Middle frontal gyrus (tissue), 1 donor: ENCODE data around the gene IRF5.
"Not testable (repeated sequence)": the region's sequence is repeated elsewhere in the genome, so short reads cannot be mapped to it uniquely, and the experiment has no call there.

Experiments
- DNase-seq: peaks from one replicate; pipeline ENCODE4 v3.0.0-alpha.2; 2015; ENCODE audit warnings: low spot score; ENCODE audit errors: extremely low spot score

The IRF5 gene

DNA sequence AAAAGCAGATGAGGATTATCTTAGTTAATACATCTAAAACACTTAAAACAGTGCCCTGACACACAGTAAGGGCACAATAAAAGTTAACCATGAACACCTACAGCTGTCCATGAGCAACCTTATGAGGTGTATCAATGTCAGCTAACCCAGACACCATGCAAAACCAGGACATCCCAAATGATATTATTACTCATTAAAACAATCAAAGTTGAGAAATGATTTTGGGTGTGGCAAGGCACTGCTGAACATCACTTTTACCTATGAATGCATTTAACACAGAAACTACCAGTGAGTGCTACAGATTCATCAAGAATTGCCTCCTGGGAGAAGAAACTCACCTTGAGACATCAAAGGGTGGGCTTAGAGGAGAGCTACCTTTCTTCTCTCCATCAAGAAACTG, 18.3 kb downstream of the IRF5 start:
- DNase-seq: no peak

GRCh38 chr7:128959296-128959695, 21.6 kb downstream of the IRF5 start:
- DNase-seq: no peak

GRCh38 chr7:128961030-128961659, 23.4 kb downstream of the IRF5 start:
- no peak for DNase-seq

- no peak for DNase-seq
Measured at GRCh38 chr7:128962899-128963298, 25.2 kb downstream of the IRF5 start.

- DNase-seq: no peak
Measured at GRCh38 chr7:128963327-128963757, 25.6 kb downstream of the IRF5 start.

DNA sequence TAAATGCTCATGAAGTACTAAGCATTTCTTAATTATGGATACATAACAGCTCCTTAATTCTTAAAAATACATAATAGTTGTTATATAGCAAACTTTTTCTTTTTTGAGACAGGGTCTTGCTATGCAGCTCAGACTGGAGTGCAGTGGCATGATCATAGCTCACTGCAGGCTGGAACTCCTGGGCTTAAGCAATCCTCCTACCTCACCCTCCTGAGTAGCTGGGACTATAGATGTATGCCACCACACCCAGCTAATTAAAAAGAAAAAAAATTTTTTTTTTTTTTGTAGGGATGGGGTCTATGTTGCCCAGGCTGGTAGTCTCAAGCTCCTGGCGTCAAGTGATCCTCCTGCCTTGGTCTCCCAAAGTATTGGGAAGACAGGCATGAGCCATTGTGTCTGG, 30.9 kb downstream of the IRF5 start:
- DNase-seq: no peak

DNA sequence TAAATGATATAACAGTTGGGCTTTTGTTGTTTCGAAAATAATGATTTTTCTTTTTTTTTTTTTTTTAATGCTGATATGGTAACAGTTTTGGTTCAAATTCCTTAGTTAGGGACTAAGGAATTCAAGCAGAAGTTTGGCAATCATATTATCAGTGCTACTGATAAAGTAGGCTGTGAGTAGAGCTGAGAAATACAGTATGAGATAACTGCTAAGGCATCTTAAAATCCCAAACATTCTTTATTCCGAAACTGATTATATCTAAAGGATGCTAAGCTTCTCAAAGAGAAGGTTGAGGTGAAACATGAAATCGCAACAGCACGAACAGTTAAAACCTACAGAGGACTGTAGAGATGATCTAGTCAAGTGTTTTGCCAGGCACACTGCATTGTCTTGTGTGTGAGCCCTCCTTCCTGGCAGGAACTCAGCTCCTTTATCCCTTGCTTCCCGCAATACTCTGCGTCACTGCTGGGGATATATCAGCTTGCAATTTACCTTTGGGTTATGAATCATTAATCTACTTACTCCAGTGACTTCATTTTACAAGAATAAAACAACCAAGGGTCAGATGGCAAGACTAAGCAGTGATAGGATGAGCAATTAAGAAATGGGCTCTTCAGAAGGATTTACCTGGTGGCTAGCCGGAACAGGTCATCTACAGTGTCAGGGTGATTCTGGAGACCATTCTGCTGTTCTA, 36.7 kb downstream of the IRF5 start:
- no peak for DNase-seq

DNA sequence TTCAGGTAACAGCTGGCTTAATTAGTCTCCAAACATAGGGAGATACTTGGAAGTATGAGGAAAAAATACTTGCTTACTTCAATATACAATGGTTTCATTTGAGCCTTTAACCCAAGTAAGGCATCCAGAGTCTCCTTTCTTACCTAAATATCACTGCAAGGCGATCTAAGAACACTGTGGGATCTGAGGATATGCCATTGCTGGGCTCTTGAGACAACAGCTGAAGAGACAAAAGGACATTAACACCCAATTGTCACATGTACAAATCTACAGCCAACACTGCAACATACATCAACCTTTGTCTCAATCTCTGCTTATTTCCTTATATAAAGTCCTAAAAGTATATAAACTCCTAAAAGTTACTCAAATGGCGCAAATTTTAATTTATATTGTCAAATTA, 44.4 kb downstream of the IRF5 start:
- DNase-seq: no peak

GRCh38 chr7:128985660-128986059, 47.9 kb downstream of the IRF5 start:
- no peak for DNase-seq

- no peak for DNase-seq
Measured at GRCh38 chr7:128986609-128987008, 48.9 kb downstream of the IRF5 start.

DNA sequence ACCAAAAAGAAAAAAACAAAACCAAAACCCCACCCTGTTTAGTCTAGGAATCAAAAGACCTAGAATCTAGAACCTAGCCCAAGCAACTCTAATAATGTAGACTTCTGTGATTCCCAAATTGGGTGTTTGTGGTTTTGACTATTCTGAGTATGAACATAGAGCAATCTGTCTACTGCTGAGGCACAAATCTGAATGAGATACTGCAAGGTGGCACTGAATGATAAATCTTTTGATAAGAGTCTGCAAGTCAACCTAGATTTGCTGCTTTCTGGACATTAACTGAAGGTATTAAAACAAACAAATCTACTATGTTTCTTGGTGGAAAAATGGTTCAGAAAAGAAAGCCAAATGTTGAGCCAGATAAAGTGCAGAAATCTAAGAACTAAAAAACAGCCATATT, 50.6 kb downstream of the IRF5 start:
- DNase-seq: no peak

GRCh38 chr7:128989961-128990360, 52.2 kb downstream of the IRF5 start:
- no peak for DNase-seq

DNA sequence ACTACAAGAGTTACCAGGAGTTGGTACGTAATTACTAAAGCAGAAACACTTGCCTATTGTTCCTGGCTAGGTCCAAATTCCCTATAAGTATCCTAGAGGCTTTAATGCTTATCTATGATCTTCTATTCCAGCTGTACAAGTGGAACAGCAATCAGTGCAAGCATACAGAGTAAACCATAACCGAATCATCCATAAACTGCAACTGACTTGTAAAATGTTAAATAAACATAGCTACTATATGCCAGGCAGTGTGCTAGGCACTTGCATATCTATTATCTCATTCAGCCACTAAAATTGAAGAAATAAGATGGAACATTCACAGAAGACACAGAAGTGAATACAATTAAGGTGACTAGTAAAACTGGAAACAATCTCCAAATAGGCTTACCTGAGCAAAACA, 55.7 kb downstream of the IRF5 start:
- no peak for DNase-seq

DNA sequence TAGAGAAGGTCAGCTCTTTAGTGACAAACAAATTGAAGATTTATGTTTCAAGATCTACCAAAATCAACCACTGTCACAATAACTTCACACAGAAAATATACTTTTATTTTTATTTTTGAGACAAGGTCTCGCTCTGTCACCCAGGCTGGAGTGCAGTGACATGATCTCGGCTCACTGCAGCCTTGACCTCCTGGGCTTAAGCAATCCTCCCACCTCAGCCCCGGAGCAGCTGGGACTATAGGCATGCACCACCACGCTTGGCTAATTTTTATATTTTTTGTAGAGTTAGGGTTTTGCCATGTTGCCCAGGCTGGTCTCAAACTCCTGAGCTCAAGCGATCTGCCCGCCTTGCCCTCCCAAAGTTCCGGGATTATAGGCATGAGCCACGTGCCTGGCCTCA, 56.8 kb downstream of the IRF5 start:
- not testable (repeated sequence) for DNase-seq

- no peak for DNase-seq
Measured at GRCh38 chr7:128997181-128997580, 59.5 kb downstream of the IRF5 start.
